GM23248 (cell line): ENCODE measurements around the gene ABCA12. TPM values are rescaled to one million over a fixed set of nuclear protein-coding genes. Genes with fewer than 3 reads are reported as not detected.

Experiments used
- DNase-seq: peaks from one replicate; pipeline ENCODE4 v3.0.0-alpha.2; 2015
- H2AFZ ChIP-seq: fragments of 200-600 bp; sonication (generic); 2 replicates; pipeline ENCODE4 v1.6.1; 2016; ENCODE audit warnings: antibody characterized with exemption
- H3F3A ChIP-seq: fragments of 200-600 bp; sonication (generic); 2 replicates; pipeline ENCODE4 v1.6.1; 2016; ENCODE audit warnings: mild to moderate bottlenecking, antibody characterized with exemption, mixed run types; ENCODE audit not compliant: insufficient read depth
- H3K27ac ChIP-seq: fragments of 200-600 bp; sonication (generic); 2 replicates; pipeline ENCODE4 v1.5.1; 2016; ENCODE audit warnings: mild to moderate bottlenecking
- H3K27me3 ChIP-seq: fragments of 200-600 bp; sonication (generic); replicated peaks from 2 replicates; pipeline ENCODE4 v1.6.1; 2016; ENCODE audit warnings: mild to moderate bottlenecking; ENCODE audit not compliant: insufficient read depth
- H3K36me3 ChIP-seq: fragments of 200-600 bp; sonication (generic); 2 replicates; pipeline ENCODE4 v1.6.1; 2016; ENCODE audit warnings: low read depth, mild to moderate bottlenecking
- H3K4me1 ChIP-seq: fragments of 200-600 bp; sonication (generic); 2 replicates; pipeline ENCODE4 v1.6.1; 2016; ENCODE audit warnings: mild to moderate bottlenecking; ENCODE audit not compliant: insufficient read depth
- H3K4me2 ChIP-seq: fragments of 200-600 bp; sonication (generic); one replicate; pipeline ENCODE4 v1.6.1; 2016; ENCODE audit warnings: mild to moderate bottlenecking; ENCODE audit not compliant: unreplicated experiment
- H3K4me3 ChIP-seq: fragments of 200-600 bp; sonication (generic); 2 replicates; pipeline ENCODE4 v1.5.1; 2016; ENCODE audit warnings: mild to moderate bottlenecking
- H3K79me2 ChIP-seq: fragments of 200-600 bp; sonication (generic); 2 replicates; pipeline ENCODE4 v1.6.1; 2016; ENCODE audit warnings: mild to moderate bottlenecking; ENCODE audit not compliant: insufficient read depth
- H3K9ac ChIP-seq: fragments of 200-600 bp; sonication (generic); 2 replicates; pipeline ENCODE4 v1.6.1; 2016; ENCODE audit warnings: mild to moderate bottlenecking
- H3K9me2 ChIP-seq: fragments of 200-600 bp; sonication (generic); 2 replicates; pipeline ENCODE4 v1.6.1; 2016; ENCODE audit warnings: mixed run types, mild to moderate bottlenecking, moderate library complexity; ENCODE audit not compliant: insufficient read depth
- H3K9me3 ChIP-seq: fragments of 200-600 bp; sonication (generic); one replicate; pipeline ENCODE4 v1.6.1; 2017; ENCODE audit warnings: low read depth
- H4K20me1 ChIP-seq: fragments of 200-600 bp; sonication (generic); 2 replicates; pipeline ENCODE4 v1.6.0; 2016; ENCODE audit not compliant: insufficient read depth
- EZH2 ChIP-seq: fragments of 200-600 bp; sonication (generic); IDR thresholded peaks from 2 replicates; pipeline ENCODE4 v1.6.1; 2018; ENCODE audit warnings: antibody characterized with exemption, mild to moderate bottlenecking; ENCODE audit not compliant: insufficient read depth, poor library complexity, severe bottlenecking
- EZH2phosphoT487 ChIP-seq: fragments of 200-600 bp; sonication (generic); IDR thresholded peaks from 2 replicates; pipeline ENCODE4 v1.6.1; 2018; ENCODE audit warnings: antibody characterized with exemption, moderate library complexity, mild to moderate bottlenecking, low read depth; ENCODE audit not compliant: insufficient read depth
- WGBS, 2 experiments: methylation state at CpG; one replicate each; pipeline ENCODE4 v1.1.6; 2015 to 2017; ENCODE audit warnings: low lambda C conversion rate in 2 of 2, low coverage in 1 of 2; ENCODE audit errors: missing lambda C conversion rate in 2 of 2; 5-methylcytosine and 5-hydroxymethylcytosine counted together
- in situ Hi-C: fragments of 300-500 bp; cut with MboI; formaldehyde crosslinking; loops from 2 replicates; pipeline ENCODE4 v1.15.0; 2020
- polyA plus RNA-seq: library from polyadenylated mRNA; unstranded; fragments of >200 nt; fragmentation: Nextera tagmentation; extraction: Ambion mirVana; gene quantifications from 2 replicates; pipeline ENCODE4 v1.2.1, GENCODE V29; 2016
- total RNA-seq: library from RNA; depleted of rRNA; stranded (reverse); fragments of >200 nt; shearing (Covaris generic); gene quantifications from 2 replicates; pipeline ENCODE4 v1.2.3, GENCODE V29; 2014

ABCA12 gene
- total and polyA plus RNA-seq, 2 experiments from 2014 or later, result not detected

DNA sequence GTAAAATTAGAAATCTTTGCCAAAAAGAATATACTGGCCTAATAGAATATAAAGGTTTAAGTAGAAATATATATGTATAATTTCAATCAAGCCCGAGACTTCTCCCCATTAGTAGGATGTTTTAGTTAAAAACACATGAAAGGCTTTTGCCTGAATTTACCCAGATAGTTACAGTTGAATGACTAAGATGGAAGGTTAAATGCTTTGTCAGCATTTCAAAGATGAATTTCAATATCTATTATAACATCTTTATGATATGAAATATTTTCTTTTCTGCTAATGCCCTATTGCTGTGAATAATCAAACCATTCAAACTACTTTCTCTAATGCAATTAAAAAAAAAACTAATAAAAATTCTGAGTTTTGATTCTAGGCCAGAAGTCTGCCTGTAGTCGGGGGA lies 18.0 kb upstream of the ABCA12 start:
- H3F3A ChIP-seq, result no peaks in the 10 kb centered on the region
- H3K4me2 ChIP-seq, result no peak overlapping the region
- no peaks in the 10 kb centered on the region for H3K9me3 ChIP-seq

DNA sequence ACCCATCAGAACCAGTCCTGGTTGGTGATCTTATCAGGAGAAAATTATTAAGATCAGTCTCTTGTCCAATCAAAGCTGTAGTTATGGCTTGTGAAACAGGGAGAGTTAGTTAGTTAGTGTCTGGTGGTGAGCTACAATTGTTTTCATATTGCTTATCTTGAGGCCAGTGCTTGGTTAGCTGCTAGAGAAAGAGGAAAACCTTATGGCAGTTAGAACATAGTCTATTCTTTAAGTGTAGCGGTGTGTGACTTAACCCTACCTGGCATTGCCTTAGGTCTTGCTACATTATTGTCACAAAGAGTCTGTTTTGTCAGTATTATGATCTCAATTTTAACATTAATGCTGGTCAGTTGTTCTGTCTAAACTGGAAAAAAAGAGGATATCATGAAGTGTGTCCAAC lies 11.5 kb upstream of the ABCA12 start:
- H3K9me3 ChIP-seq, result no peaks in the 10 kb centered on the region
- no peak for DNase-seq
- H3K4me3 ChIP-seq, result no peak overlapping the region
- H4K20me1 ChIP-seq, result no peaks in the 10 kb centered on the region
- H3K9me2 ChIP-seq, result no peaks in the 10 kb centered on the region
- TF ChIP-seq EZH2phosphoT487 (no peak), EZH2 (no peak)
- no peaks in the 10 kb centered on the region for H3K79me2 ChIP-seq
- H3K36me3 ChIP-seq, result no peaks in the 10 kb centered on the region
- in situ Hi-C loops, result no loop called here
- no peak overlapping the region for H3K4me2 ChIP-seq
- no peak overlapping the region for H2AFZ ChIP-seq
- no peak overlapping the region for H3K9ac ChIP-seq
- H3K27ac ChIP-seq, result no peak overlapping the region
- no peaks in the 10 kb centered on the region for H3K4me1 ChIP-seq
- no peaks in the 10 kb centered on the region for H3F3A ChIP-seq
- H3K27me3 ChIP-seq, result peaks cover 4% of the 10 kb centered on the region; the same call in 1 of the 2 replicates
- WGBS, 2 experiments, result 55 to 64% methylated on average over 1 of the region's 1 CpG

More for the DNA sequence above, 18.0 kb upstream of the ABCA12 start:
- Histone ChIP-seq H2AFZ (no peak overlapping the region), H4K20me1 (no peaks in the 10 kb centered on the region), H3K79me2 (no peaks in the 10 kb centered on the region), H3K36me3 (no peaks in the 10 kb centered on the region), H3K9me2 (no peaks in the 10 kb centered on the region), H3K27me3 (peaks cover 4% of the 10 kb centered on the region; the same call in 1 of the 2 replicates), H3K27ac (no peak overlapping the region), H3K4me1 (no peaks in the 10 kb centered on the region), H3K9ac (no peak overlapping the region), H3K4me3 (no peak overlapping the region)
- in situ Hi-C loops, result no loop called here
- 9 to 10% methylated on average over 2 of the region's 2 CpGs for WGBS, 2 experiments
- TF ChIP-seq EZH2phosphoT487, result no peak
- TF ChIP-seq EZH2, result no peak
- no peak for DNase-seq

DNA sequence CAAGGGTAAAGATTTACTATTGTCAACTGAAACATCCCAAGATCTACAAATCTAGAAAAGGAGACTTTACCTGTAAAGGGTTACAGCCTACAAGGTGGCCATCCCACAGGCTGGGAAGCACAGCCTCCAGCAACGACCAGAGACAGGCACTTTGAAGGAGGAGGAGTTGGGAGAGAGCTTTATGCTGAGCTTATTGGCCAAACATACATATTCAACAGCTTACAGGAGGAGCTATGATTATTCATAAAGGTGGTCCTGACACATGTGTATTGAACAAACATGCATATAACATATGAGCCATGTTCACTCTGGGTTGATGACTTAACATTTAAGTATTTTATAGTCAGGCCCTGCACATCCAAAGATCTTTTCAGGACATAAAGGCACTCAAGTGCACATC lies 11.1 kb upstream of the ABCA12 start:
- in situ Hi-C loops, result no loop called here
- H3K4me3 ChIP-seq, result no peak overlapping the region
- no peaks in the 10 kb centered on the region for H3K79me2 ChIP-seq
- no peaks in the 10 kb centered on the region for H4K20me1 ChIP-seq
- H3K4me1 ChIP-seq, result no peaks in the 10 kb centered on the region
- DNase-seq, result no peak
- H3K36me3 ChIP-seq, result no peaks in the 10 kb centered on the region
- no peak overlapping the region for H3K9ac ChIP-seq
- H3K27ac ChIP-seq, result no peak overlapping the region
- WGBS, 2 experiments, result 0% methylated on average over 1 of the region's 1 CpG
- TF ChIP-seq EZH2, result no peak
- no peak for TF ChIP-seq EZH2phosphoT487
- no peaks in the 10 kb centered on the region for H3K9me3 ChIP-seq
- no peak overlapping the region for H2AFZ ChIP-seq
- H3K9me2 ChIP-seq, result no peaks in the 10 kb centered on the region
- no peak overlapping the region for H3K4me2 ChIP-seq
- H3K27me3 ChIP-seq, result peaks cover 4% of the 10 kb centered on the region; the same call in 1 of the 2 replicates
- H3F3A ChIP-seq, result no peaks in the 10 kb centered on the region

DNA sequence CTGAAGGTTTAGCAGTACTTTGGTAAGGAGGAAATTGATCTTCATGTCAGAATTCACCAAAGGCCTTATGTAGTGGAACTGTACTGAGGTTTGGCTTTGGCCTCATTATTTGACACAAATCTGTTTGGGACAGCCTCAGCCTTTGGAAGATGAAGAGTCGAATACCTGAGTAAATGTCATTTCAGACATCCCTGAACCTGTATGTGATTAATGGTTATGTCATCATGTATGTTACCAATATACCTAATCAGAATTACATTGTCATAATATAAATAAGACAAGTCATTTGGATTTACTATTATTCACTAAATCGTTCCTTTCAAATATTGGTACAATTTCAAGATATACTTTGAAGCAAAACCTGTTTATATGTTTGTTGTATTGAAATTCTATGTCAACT lies 10.6 kb upstream of the ABCA12 start:
- WGBS, 2 experiments, result 25 to 35% methylated on average over 2 of the region's 2 CpGs
- Histone ChIP-seq H3K9me2 (no peaks in the 10 kb centered on the region), H4K20me1 (no peaks in the 10 kb centered on the region), H3K4me2 (no peak overlapping the region), H2AFZ (no peak overlapping the region), H3F3A (no peaks in the 10 kb centered on the region), H3K9ac (no peak overlapping the region), H3K9me3 (no peaks in the 10 kb centered on the region), H3K4me1 (no peaks in the 10 kb centered on the region), H3K4me3 (no peak overlapping the region), H3K79me2 (no peaks in the 10 kb centered on the region), H3K27me3 (peaks cover 4% of the 10 kb centered on the region; the same call in 1 of the 2 replicates), H3K36me3 (no peaks in the 10 kb centered on the region), H3K27ac (no peak overlapping the region)
- DNase-seq, result no peak
- TF ChIP-seq EZH2phosphoT487, result no peak
- TF ChIP-seq EZH2, result no peak
- in situ Hi-C loops, result no loop called here

DNA sequence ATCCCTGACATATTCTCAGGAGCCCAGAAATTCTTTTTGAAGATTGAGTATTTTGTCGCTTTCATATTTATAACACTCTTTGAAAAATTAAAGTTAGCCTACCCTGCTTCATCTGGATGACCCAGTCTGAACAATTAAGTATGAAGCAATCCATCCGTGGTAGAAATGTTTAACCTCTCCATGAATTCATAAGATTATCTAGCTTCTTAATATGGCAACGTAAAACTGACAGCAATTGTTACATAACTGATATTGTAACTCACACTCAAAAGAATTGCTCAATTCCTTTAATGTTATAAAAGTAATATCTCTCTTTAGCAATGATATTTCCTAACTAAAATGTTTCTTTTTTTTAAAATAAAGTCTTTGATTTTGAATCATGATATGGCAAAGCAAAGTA lies 7.2 kb upstream of the ABCA12 start:
- H3K36me3 ChIP-seq, result no peaks in the 10 kb centered on the region
- H3K9ac ChIP-seq, result no peak overlapping the region
- no peaks in the 10 kb centered on the region for H3K9me2 ChIP-seq
- no peaks in the 10 kb centered on the region for H3K79me2 ChIP-seq
- H3K27ac ChIP-seq, result no peak overlapping the region
- no peaks in the 10 kb centered on the region for H3K27me3 ChIP-seq
- H4K20me1 ChIP-seq, result no peaks in the 10 kb centered on the region
- H3K4me2 ChIP-seq, result no peak overlapping the region
- no peak for DNase-seq
- 41 to 54% methylated on average over 3 of the region's 3 CpGs for WGBS, 2 experiments
- in situ Hi-C loops, result no loop called here
- H3K9me3 ChIP-seq, result no peaks in the 10 kb centered on the region
- H3K4me1 ChIP-seq, result peaks cover under 1% of the 10 kb centered on the region; the same call in 1 of the 2 replicates
- no peak overlapping the region for H2AFZ ChIP-seq
- TF ChIP-seq EZH2 (no peak), EZH2phosphoT487 (no peak)
- no peaks in the 10 kb centered on the region for H3F3A ChIP-seq
- no peak overlapping the region for H3K4me3 ChIP-seq
